ENCODE measurements around the gene CEP19.

Gene CEP19

DNA sequence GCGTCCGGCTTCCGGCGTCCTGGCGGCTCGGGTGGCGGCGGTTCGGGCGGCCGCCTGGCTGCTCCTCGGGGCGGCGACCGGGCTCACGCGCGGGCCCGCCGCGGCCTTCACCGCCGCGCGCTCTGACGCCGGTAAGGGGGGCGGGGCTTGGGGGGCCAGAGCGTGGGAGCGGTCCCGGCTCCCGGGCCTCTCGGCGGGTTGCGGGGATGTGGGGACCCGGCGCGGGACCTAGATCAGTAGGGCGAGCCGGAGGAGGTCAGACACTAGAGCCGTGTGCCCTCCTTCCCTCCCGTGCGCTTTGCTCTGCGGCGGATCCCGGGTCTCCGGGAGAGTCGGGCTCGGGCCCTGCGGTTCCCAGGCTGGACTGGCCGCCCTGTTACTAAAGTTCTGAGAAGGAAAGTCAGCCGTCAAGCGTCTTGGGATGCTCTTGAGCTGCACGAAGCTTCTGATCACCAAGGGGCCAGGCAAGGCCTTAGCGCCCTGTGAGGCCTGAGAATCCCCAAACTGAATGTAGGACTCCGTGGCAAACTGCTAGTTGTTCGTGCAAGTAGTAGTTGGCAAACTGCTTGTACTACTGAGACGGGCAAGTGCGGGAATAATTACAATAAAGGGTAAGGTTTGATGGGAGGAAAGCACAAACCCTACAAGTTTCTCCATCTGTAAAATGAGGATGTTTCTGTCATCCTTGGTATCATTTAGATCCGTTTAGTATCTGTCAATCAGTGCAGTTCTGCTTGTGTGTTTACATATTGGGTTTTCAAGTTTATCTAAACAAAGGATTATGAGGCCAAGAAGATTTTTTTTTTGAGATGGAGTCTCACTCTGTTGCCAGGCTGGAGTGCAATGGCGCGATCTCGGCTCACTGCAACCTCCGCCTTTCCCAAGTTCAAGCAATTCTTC lies 714 bp upstream of the CEP19 start:
- Histone ChIP-seq H3K9me3 (ENCODE audit: control insufficient read depth in 5 of 5, low read length in 5 of 5) (no peaks in the 10 kb centered on the region), H3K4me1 (ENCODE audit: control insufficient read depth in 5 of 5, insufficient read depth in 5 of 5, low read length in 5 of 5) (peaks cover 6 to 21% (median 19%) of the 10 kb centered on the region in 5 donors), H3K27me3 (ENCODE audit: control insufficient read depth in 5 of 5, insufficient read depth in 4 of 5, low read length in 5 of 5) (peaks cover 0 to 2% (median 0%) of the 10 kb centered on the region in 5 donors), H3K36me3 (ENCODE audit: control insufficient read depth in 5 of 5, insufficient read depth in 5 of 5, low read length in 5 of 5) (no peaks in the 10 kb centered on the region), H3K9ac (ENCODE audit: low read length in 5 of 5) (peak overlapping the region; percentile 20 to 91 (median 87)), H3K4me3 (ENCODE audit: low read depth in 1 of 5, low read length in 5 of 5) (peak overlapping the region; percentile 89 to 93 (median 90)), H3K27ac (ENCODE audit: low read depth, low read length) (peak overlapping the region; percentile 86)

DNA sequence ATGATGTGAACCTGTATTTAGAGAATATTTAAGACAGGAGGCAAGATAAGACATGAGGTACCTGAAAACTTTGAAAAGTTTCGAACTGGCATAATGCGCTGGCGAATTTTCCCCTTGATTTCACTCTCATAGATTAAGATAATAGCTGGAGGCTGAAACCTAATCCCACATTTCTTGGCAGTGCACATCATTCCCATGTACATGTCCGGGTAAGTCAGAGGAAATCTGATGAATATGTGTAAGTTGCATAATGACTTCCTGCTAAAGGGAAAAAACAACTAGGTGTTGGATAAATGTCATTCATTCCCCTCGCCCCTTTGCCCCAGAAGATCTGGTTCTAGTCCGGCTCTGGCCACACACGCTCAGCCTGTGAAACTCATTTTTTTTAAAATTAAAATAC lies 3.6 kb downstream of the CEP19 start:
- Histone ChIP-seq H3K9ac (ENCODE audit: low read length in 5 of 5) (no peak overlapping the region), H3K27me3 (ENCODE audit: control insufficient read depth in 5 of 5, insufficient read depth in 4 of 5, low read length in 5 of 5) (peaks cover 0 to 2% (median 0%) of the 10 kb centered on the region in 5 donors), H3K4me3 (ENCODE audit: low read depth in 1 of 5, low read length in 5 of 5) (no peak overlapping the region), H3K27ac (ENCODE audit: low read depth, low read length) (no peak overlapping the region), H3K4me1 (ENCODE audit: control insufficient read depth in 5 of 5, insufficient read depth in 5 of 5, low read length in 5 of 5) (peaks cover 6 to 20% (median 18%) of the 10 kb centered on the region in 5 donors), H3K9me3 (ENCODE audit: control insufficient read depth in 5 of 5, low read length in 5 of 5) (no peaks in the 10 kb centered on the region), H3K36me3 (ENCODE audit: control insufficient read depth in 5 of 5, insufficient read depth in 5 of 5, low read length in 5 of 5) (no peaks in the 10 kb centered on the region)

- no peaks in the 10 kb centered on the region for H3K9me3 ChIP-seq (ENCODE audit: control insufficient read depth in 5 of 5, low read length in 5 of 5)
- no peak overlapping the region for H3K4me3 ChIP-seq (ENCODE audit: low read depth in 1 of 5, low read length in 5 of 5)
Measured at GRCh38 chr3:196707566-196707965, 4.5 kb downstream of the CEP19 start.

DNA sequence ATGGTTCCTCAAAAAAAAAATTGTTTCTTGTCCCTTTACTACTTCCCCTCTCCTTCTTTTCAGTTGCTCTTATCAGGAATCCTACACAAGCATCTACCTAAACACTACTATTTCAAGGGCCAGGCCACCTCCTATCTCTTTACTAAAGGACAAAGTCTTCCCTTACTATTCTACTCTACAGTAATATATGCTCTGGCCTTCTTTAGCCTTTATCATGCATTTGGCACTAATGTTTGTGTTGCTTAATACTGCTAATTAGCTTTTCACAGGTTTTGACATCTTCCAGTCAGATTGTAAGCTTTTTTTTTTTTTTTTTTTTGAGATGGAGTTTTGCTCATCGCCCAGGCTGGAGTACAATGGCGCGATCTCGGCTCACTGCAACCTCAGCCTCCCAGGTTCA lies 5.3 kb downstream of the CEP19 start:
- Histone ChIP-seq H3K4me3 (ENCODE audit: low read depth in 1 of 5, low read length in 5 of 5) (no peak overlapping the region), H3K27ac (ENCODE audit: low read depth, low read length) (no peak overlapping the region), H3K4me1 (ENCODE audit: control insufficient read depth in 5 of 5, insufficient read depth in 5 of 5, low read length in 5 of 5) (peaks cover 2 to 8% (median 7%) of the 10 kb centered on the region in 5 donors), H3K9me3 (ENCODE audit: control insufficient read depth in 5 of 5, low read length in 5 of 5) (no peaks in the 10 kb centered on the region), H3K9ac (ENCODE audit: low read length in 5 of 5) (no peak overlapping the region), H3K36me3 (ENCODE audit: control insufficient read depth in 5 of 5, insufficient read depth in 5 of 5, low read length in 5 of 5) (no peaks in the 10 kb centered on the region), H3K27me3 (ENCODE audit: control insufficient read depth in 5 of 5, insufficient read depth in 4 of 5, low read length in 5 of 5) (no peaks in the 10 kb centered on the region)

More at GRCh38 chr3:196707566-196707965, 4.5 kb downstream of the CEP19 start:
- Histone ChIP-seq H3K4me1 (ENCODE audit: control insufficient read depth in 5 of 5, insufficient read depth in 5 of 5, low read length in 5 of 5) (peaks cover 2 to 11% (median 10%) of the 10 kb centered on the region in 5 donors), H3K27ac (ENCODE audit: low read depth, low read length) (no peak overlapping the region), H3K36me3 (ENCODE audit: control insufficient read depth in 5 of 5, insufficient read depth in 5 of 5, low read length in 5 of 5) (no peaks in the 10 kb centered on the region), H3K27me3 (ENCODE audit: control insufficient read depth in 5 of 5, insufficient read depth in 4 of 5, low read length in 5 of 5) (peaks cover 0 to under 1% (median 0%) of the 10 kb centered on the region in 5 donors), H3K9ac (ENCODE audit: low read length in 5 of 5) (no peak overlapping the region)

GRCh38 chr3:196706327-196706726 lies 5.7 kb downstream of the CEP19 start:
- Histone ChIP-seq H3K9me3 (ENCODE audit: control insufficient read depth in 5 of 5, low read length in 5 of 5) (no peaks in the 10 kb centered on the region), H3K9ac (ENCODE audit: low read length in 5 of 5) (no peak overlapping the region), H3K4me3 (ENCODE audit: low read depth in 1 of 5, low read length in 5 of 5) (no peak overlapping the region)

DNA sequence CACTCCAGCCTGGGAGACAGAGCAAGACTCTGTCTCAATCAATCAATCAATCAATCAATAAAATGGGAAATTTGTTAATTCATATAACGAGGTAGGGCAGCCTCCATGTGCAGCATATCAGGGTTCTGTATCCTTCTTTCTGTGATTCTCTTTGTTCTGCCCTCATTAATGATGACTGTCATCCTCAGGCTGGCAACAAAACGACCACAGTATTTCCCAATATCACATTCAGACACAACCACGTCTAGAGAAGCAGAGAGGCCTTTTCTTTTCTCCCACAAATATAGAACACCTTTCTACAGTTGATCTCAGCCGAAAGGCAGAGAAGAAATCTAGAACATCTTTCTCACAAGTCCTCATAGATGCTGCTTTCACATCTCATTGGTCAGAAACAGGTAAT lies 11.2 kb downstream of the CEP19 start:
- Histone ChIP-seq H3K4me3 (ENCODE audit: low read depth in 1 of 5, low read length in 5 of 5) (no peak overlapping the region), H3K9me3 (ENCODE audit: control insufficient read depth in 5 of 5, low read length in 5 of 5) (no peaks in the 10 kb centered on the region), H3K27me3 (ENCODE audit: control insufficient read depth in 5 of 5, insufficient read depth in 4 of 5, low read length in 5 of 5) (no peaks in the 10 kb centered on the region), H3K27ac (ENCODE audit: low read depth, low read length) (no peak overlapping the region), H3K36me3 (ENCODE audit: control insufficient read depth in 5 of 5, insufficient read depth in 5 of 5, low read length in 5 of 5) (no peaks in the 10 kb centered on the region), H3K4me1 (ENCODE audit: control insufficient read depth in 5 of 5, insufficient read depth in 5 of 5, low read length in 5 of 5) (no peaks in the 10 kb centered on the region), H3K9ac (ENCODE audit: low read length in 5 of 5) (no peak overlapping the region)

More at GRCh38 chr3:196706327-196706726, 5.7 kb downstream of the CEP19 start:
- no peaks in the 10 kb centered on the region for H3K27me3 ChIP-seq (ENCODE audit: control insufficient read depth in 5 of 5, insufficient read depth in 4 of 5, low read length in 5 of 5)
- H3K36me3 ChIP-seq (ENCODE audit: control insufficient read depth in 5 of 5, insufficient read depth in 5 of 5, low read length in 5 of 5) = no peaks in the 10 kb centered on the region
- H3K4me1 ChIP-seq (ENCODE audit: control insufficient read depth in 5 of 5, insufficient read depth in 5 of 5, low read length in 5 of 5) = peaks cover 0 to 4% (median 3%) of the 10 kb centered on the region in 5 donors
- H3K27ac ChIP-seq (ENCODE audit: low read depth, low read length) = no peak overlapping the region

GRCh38 chr3:196699749-196700148 lies 12.3 kb downstream of the CEP19 start:
- Histone ChIP-seq H3K27me3 (ENCODE audit: control insufficient read depth in 5 of 5, insufficient read depth in 4 of 5, low read length in 5 of 5) (peaks cover 0 to 2% (median 0%) of the 10 kb centered on the region in 5 donors), H3K4me3 (ENCODE audit: low read depth in 1 of 5, low read length in 5 of 5) (no peak overlapping the region), H3K9me3 (ENCODE audit: control insufficient read depth in 5 of 5, low read length in 5 of 5) (no peaks in the 10 kb centered on the region), H3K4me1 (ENCODE audit: control insufficient read depth in 5 of 5, insufficient read depth in 5 of 5, low read length in 5 of 5) (no peaks in the 10 kb centered on the region), H3K27ac (ENCODE audit: low read depth, low read length) (no peak overlapping the region), H3K36me3 (ENCODE audit: control insufficient read depth in 5 of 5, insufficient read depth in 5 of 5, low read length in 5 of 5) (no peaks in the 10 kb centered on the region), H3K9ac (ENCODE audit: low read length in 5 of 5) (no peak overlapping the region)

DNA sequence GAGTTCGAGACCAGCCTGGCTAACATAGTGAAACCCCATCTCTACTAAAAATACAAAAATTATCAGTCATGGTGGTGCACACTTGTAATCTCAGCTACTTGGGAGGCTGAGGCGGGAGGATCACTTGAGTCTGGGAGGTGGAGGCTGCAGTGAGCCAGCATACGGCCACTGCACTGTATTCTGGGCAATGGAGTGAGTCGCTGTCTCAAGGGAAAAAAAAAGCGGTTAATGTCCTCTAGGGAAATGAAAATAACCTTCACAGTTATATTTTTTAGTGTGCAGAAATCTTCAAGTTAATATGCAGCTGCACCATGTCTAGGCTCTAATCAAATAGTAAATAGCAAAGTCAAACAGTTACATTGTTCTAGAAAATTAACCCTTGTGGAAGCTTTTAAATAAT lies 14.8 kb downstream of the CEP19 start:
- no peak overlapping the region for H3K27ac ChIP-seq (ENCODE audit: low read depth, low read length)

DNA sequence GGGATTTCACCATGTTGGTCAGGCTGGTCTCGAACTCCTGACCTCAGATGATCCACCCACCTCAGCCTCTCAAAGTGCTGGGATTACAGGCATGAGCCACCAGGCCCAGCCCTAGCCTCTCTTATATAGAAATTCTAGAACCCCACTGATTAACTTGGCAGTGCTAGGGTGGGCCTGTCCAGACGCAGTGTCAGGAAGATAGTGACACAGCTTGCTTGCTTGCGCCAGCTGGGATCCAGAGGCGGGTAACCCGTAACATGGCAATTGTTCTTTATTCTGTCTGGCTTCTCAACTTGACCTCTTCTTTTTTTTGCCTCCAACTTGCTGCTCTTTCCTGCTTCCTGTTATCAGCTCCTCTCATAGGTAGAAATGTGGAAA lies 16.2 kb downstream of the CEP19 start:
- Histone ChIP-seq H3K27ac (ENCODE audit: low read depth, low read length) (no peak overlapping the region), H3K9me3 (ENCODE audit: control insufficient read depth in 5 of 5, low read length in 5 of 5) (no peaks in the 10 kb centered on the region), H3K27me3 (ENCODE audit: control insufficient read depth in 5 of 5, insufficient read depth in 4 of 5, low read length in 5 of 5) (peaks cover 0 to 2% (median 0%) of the 10 kb centered on the region in 5 donors), H3K9ac (ENCODE audit: low read length in 5 of 5) (no peak overlapping the region), H3K4me3 (ENCODE audit: low read depth in 1 of 5, low read length in 5 of 5) (no peak overlapping the region), H3K36me3 (ENCODE audit: control insufficient read depth in 5 of 5, insufficient read depth in 5 of 5, low read length in 5 of 5) (no peaks in the 10 kb centered on the region), H3K4me1 (ENCODE audit: control insufficient read depth in 5 of 5, insufficient read depth in 5 of 5, low read length in 5 of 5) (no peaks in the 10 kb centered on the region)

More for the DNA sequence above, 14.8 kb downstream of the CEP19 start:
- no peaks in the 10 kb centered on the region for H3K9me3 ChIP-seq (ENCODE audit: control insufficient read depth in 5 of 5, low read length in 5 of 5)
- H3K9ac ChIP-seq (ENCODE audit: low read length in 5 of 5) = no peak overlapping the region
- H3K4me3 ChIP-seq (ENCODE audit: low read depth in 1 of 5, low read length in 5 of 5) = no peak overlapping the region
- no peaks in the 10 kb centered on the region for H3K36me3 ChIP-seq (ENCODE audit: control insufficient read depth in 5 of 5, insufficient read depth in 5 of 5, low read length in 5 of 5)
- H3K27me3 ChIP-seq (ENCODE audit: control insufficient read depth in 5 of 5, insufficient read depth in 4 of 5, low read length in 5 of 5) = peaks cover 0 to 2% (median 0%) of the 10 kb centered on the region in 5 donors
- no peaks in the 10 kb centered on the region for H3K4me1 ChIP-seq (ENCODE audit: control insufficient read depth in 5 of 5, insufficient read depth in 5 of 5, low read length in 5 of 5)

All from subcutaneous abdominal adipose tissue (tissue), 5 donors.